KMS-11 (cell line): ENCODE data around the gene NFIC.
"Not testable (repeated sequence)": the region's sequence is repeated elsewhere in the genome, so short reads cannot be mapped to it uniquely, and the experiment has no call there.

Source experiments
- H2AFZ ChIP-seq: fragments of 200-600 bp; sonication (generic); 2 replicates; pipeline ENCODE4 v1.6.1; 2016; ENCODE audit warnings: antibody characterized with exemption, mixed run types, low read depth
- H3K27ac ChIP-seq: fragments of 200-600 bp; sonication (generic); 2 replicates; pipeline ENCODE4 v1.6.1; 2016; ENCODE audit warnings: mild to moderate bottlenecking, mixed run types
- H3K27me3 ChIP-seq: fragments of 200-600 bp; sonication (generic); 2 replicates; pipeline ENCODE4 v1.6.1; 2017; ENCODE audit warnings: mild to moderate bottlenecking, low read depth, mixed run types, moderate library complexity; ENCODE audit not compliant: insufficient read depth
- H3K36me3 ChIP-seq: fragments of 200-600 bp; sonication (generic); 2 replicates; pipeline ENCODE4 v1.6.1; 2017; ENCODE audit warnings: mild to moderate bottlenecking, mixed run types; ENCODE audit not compliant: insufficient read depth
- H3K4me1 ChIP-seq: fragments of 200-600 bp; sonication (generic); 2 replicates; pipeline ENCODE4 v1.6.1; 2016; ENCODE audit warnings: mild to moderate bottlenecking, low read depth, mixed run types; ENCODE audit not compliant: poor library complexity, severe bottlenecking
- H3K4me2 ChIP-seq: fragments of 200-600 bp; sonication (generic); 2 replicates; pipeline ENCODE4 v1.7.0; 2016; ENCODE audit warnings: mild to moderate bottlenecking, mixed run types
- H3K4me3 ChIP-seq: fragments of 200-600 bp; sonication (generic); IDR thresholded peaks from 2 replicates; pipeline ENCODE4 v1.6.1; 2017; ENCODE audit warnings: low read depth, low read length, mixed read lengths; ENCODE audit not compliant: insufficient read depth
- H3K79me2 ChIP-seq: fragments of 200-600 bp; sonication (generic); 2 replicates; pipeline ENCODE4 v1.6.1; 2016; ENCODE audit warnings: low read depth, mixed run types; ENCODE audit not compliant: insufficient read depth
- H3K9ac ChIP-seq: fragments of 200-600 bp; sonication (generic); 2 replicates; pipeline ENCODE4 v1.6.1; 2016; ENCODE audit warnings: mild to moderate bottlenecking, mixed run types
- H4K20me1 ChIP-seq: fragments of 200-600 bp; sonication (generic); 2 replicates; pipeline ENCODE4 v1.6.1; 2016; ENCODE audit warnings: mild to moderate bottlenecking, mixed run types; ENCODE audit not compliant: insufficient read depth
- CTCF ChIP-seq: fragments of 200-600 bp; sonication (generic); conservative IDR thresholded peaks from 2 replicates; pipeline ENCODE4 v1.6.1; 2017; ENCODE audit warnings: low read depth, mild to moderate bottlenecking, antibody characterized with exemption, low read length, moderate library complexity, mixed read lengths

NFIC gene

GRCh38 chr19:3450796-3451411, 84.5 kb downstream of the NFIC start:
- Histone ChIP-seq H3K79me2 (no peaks in the 10 kb centered on the region), H3K4me1 (peaks cover 12% of the 10 kb centered on the region), H3K4me2 (no peak overlapping the region), H4K20me1 (no peaks in the 10 kb centered on the region), H3K27me3 (no peaks in the 10 kb centered on the region), H3K9ac (no peak overlapping the region), H3K4me3 (no peak overlapping the region), H2AFZ (no peak overlapping the region), H3K36me3 (no peaks in the 10 kb centered on the region), H3K27ac (no peak overlapping the region; the same call in 1 of the 2 replicates)
- no peak for TF ChIP-seq CTCF

DNA sequence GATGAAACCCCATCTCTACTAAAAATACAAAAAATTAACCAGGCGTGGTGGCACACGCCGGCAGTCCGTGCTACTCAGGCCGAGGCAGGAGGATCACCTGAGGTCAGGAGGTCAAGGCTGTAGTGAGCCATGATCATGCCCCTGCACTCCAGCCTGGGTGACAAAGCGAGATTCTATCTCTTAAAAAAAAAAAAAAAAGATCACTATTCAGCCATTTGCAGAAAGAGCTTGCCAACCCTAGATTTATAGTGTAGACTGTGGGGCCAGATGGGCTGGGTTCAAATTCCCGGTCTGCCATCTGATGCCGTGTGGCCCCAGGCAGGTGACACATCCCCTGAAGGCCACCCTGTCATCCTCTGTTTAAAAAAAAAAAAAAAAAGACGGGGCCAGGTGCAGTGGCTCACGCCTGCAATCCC, 85.1 kb downstream of the NFIC start:
- peaks cover 17% of the 10 kb centered on the region for H3K4me1 ChIP-seq
- no peaks in the 10 kb centered on the region for H3K27me3 ChIP-seq
- H3K4me3 ChIP-seq = no peak overlapping the region
- no peak overlapping the region for H3K4me2 ChIP-seq
- TF ChIP-seq CTCF = no peak
- H3K79me2 ChIP-seq = no peaks in the 10 kb centered on the region
- no peak overlapping the region for H3K9ac ChIP-seq
- H3K27ac ChIP-seq = no peak overlapping the region
- H4K20me1 ChIP-seq = no peaks in the 10 kb centered on the region
- H3K36me3 ChIP-seq = no peaks in the 10 kb centered on the region
- no peak overlapping the region for H2AFZ ChIP-seq

GRCh38 chr19:3452171-3452941, 86.0 kb downstream of the NFIC start:
- H3K36me3 ChIP-seq = no peaks in the 10 kb centered on the region
- no peak overlapping the region for H3K4me2 ChIP-seq
- no peaks in the 10 kb centered on the region for H3K79me2 ChIP-seq
- no peak overlapping the region for H3K4me3 ChIP-seq
- no peak overlapping the region for H3K27ac ChIP-seq
- no peaks in the 10 kb centered on the region for H3K27me3 ChIP-seq
- H2AFZ ChIP-seq = no peak overlapping the region
- H3K9ac ChIP-seq = no peak overlapping the region
- no peak for TF ChIP-seq CTCF
- no peaks in the 10 kb centered on the region for H4K20me1 ChIP-seq
- H3K4me1 ChIP-seq = peaks cover 25% of the 10 kb centered on the region

DNA sequence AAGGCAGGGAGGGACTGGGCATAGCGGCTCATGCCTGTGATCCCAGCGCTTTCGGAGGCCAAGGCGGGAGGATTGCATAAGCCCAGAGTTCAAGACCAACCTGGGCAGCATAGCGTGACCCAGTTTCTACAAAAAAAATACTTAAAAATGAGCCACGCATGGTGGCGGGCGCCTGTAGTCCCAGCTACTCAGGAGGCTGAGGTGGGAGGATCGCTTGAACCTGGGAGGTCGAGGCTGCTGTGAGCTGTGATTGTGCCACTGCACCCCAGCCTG, 86.5 kb downstream of the NFIC start:
- not testable (repeated sequence) for H3K27ac ChIP-seq, H4K20me1 ChIP-seq, H3K4me3 ChIP-seq, H3K36me3 ChIP-seq, H3K4me2 ChIP-seq, H3K9ac ChIP-seq, H3K79me2 ChIP-seq, H3K27me3 ChIP-seq, H2AFZ ChIP-seq
- peaks cover 30% of the 10 kb centered on the region for H3K4me1 ChIP-seq

DNA sequence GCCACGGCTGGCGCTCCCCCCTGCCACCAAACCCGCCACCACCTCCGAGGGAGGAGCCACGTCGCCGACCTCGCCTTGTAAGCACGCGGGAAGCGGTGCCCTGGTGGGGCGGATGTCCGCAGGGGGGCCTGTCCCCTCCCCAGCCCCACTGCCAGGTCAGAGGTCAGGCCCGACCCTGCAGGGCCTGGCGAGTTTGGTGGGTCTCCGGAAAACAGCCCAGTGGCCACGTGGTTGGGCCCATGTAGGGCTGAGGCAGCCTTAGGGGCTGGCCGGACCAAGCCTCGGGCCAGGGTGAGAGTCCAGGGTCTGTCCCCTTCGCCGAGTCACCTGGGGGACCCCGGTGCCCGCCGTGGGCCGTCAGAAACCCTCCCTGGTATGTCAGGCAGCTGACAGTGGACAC, 87.5 kb downstream of the NFIC start:
- no peaks in the 10 kb centered on the region for H3K36me3 ChIP-seq
- H3K27ac ChIP-seq = no peak overlapping the region
- no peak overlapping the region for H3K4me3 ChIP-seq
- no peaks in the 10 kb centered on the region for H3K27me3 ChIP-seq
- no peak overlapping the region for H3K4me2 ChIP-seq
- H4K20me1 ChIP-seq = no peaks in the 10 kb centered on the region
- H2AFZ ChIP-seq = no peak overlapping the region
- no peak overlapping the region for H3K9ac ChIP-seq
- peaks cover 40% of the 10 kb centered on the region for H3K4me1 ChIP-seq
- H3K79me2 ChIP-seq = no peaks in the 10 kb centered on the region
- TF ChIP-seq CTCF = no peak
